ENCODE measurements around the gene SPDEF. TPM values are rescaled to one million over a fixed set of nuclear protein-coding genes. Genes with fewer than 3 reads are reported as not detected.

The SPDEF gene
- not detected in 2 replicates for total RNA-seq (2014; rRNA removed)
- polyA plus RNA-seq (2012), result 0.02 TPM

GRCh38 chr6:34556031-34556471 is at the start of gene SPDEF:
Gene SPDEF (minus strand): TSS chr6:34556329. CDS start chr6:34544455, 11,874 bp downstream.
- DNase-seq (ENCODE audit: low read depth), result no peak

DNA sequence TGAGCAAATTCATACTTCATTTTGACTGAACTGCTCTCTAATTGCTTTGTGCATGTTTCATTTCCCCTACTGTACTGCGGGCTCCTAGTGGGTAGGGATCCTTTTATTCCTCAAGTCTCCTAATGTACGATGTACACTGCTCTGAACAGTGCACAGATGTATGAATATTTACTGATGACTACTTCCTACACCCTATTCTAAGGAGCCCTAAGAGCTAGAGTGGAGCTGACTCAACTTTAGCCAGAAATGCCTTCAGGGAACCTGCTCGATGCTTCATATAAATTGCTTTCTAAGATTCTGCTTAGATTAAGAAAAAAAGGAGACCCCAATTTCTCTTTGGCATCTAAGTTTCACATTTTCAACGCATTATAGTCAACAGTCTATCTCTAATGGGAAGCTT is 47.6 kb upstream of the SPDEF start:
- DNase-seq (ENCODE audit: low read depth), result no peak

DNA sequence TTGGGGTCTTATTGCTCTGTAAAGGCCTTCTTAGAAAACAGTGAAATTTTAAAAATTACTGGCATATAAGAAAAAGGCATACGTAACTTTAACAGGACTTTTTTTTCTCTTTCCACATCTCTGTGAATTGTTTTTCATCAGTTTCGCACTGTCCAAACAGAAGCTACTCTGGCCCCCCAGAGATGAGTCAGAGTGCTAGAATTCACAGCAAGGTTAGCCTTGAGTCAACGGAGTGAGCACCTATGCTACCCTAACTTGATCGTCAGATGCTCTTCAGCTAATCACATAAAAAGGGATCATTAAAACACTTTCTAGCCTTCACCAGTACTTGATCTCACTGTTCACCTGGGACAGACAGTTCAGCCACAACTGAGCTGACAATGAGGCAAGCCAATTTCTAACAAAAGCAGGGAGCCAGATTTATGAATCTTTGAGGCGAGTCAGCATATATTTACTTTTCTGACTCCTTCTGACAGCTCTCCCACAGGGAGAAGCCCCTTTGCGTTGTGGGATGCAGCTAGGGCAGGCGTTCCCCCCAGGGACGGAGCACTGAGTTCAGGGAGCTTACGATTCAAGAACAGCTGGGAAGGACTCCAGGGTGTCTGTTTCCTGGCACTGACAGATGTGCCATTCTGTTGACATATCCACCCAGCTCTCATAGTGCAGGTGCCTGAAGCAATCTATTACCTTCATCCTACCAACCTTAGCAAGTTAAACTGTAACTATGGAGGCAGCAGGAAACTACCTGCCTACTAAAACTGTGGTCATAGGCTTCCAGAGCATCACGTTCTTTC is 46.4 kb upstream of the SPDEF start:
- DNase-seq (ENCODE audit: low read depth), result peak; percentile 19

- no peak for DNase-seq (ENCODE audit: low read depth)
Measured at GRCh38 chr6:34601706-34602105, 45.6 kb upstream of the SPDEF start.

DNA sequence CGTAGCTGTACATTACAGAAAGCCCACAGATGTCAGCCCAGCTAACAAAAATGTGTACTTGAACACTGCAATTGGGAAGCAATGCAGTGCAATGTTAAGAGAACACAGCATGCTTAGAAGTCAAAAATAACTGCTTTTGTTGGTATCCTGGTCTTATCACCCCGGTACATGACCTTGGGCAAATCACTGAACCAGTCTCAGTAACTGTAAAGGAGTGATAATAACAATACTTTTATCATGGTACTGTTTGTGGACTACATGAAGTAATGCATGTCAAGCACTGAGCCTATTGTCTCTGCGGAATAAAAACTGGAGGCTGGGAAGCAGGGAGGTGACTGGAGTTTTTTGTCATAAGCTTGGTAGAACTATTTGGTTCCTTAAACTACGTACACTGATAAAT is 44.7 kb upstream of the SPDEF start:
- DNase-seq (ENCODE audit: low read depth), result no peak

GRCh38 chr6:34600101-34600500 is 44.0 kb upstream of the SPDEF start:
- no peak for DNase-seq (ENCODE audit: low read depth)

- no peak for DNase-seq (ENCODE audit: low read depth)
Measured at GRCh38 chr6:34598712-34599111, 42.6 kb upstream of the SPDEF start.

- no peak for DNase-seq (ENCODE audit: low read depth)
Measured at GRCh38 chr6:34597605-34598353, 41.6 kb upstream of the SPDEF start.

DNA sequence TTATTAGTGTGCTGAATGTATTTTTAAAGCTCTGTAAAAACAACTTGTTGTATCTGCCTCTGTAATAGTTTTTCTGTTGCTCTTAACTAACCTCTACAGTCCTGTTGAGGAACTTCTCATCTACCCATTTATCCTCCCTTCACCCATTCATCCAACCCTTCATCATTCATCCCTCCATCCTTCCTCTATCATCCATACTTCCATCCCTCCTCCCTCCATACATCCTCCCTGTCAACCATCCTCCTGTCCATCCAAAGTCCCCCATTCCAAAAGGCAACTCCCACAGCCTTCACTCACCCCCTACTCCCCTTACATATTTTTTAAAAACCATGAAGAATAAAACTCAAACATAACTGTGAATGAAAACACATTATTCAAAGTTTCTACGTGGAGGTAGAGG is 40.7 kb upstream of the SPDEF start:
- DNase-seq (ENCODE audit: low read depth), result no peak

GRCh38 chr6:34595332-34596184 is 39.4 kb upstream of the SPDEF start:
- no peak for DNase-seq (ENCODE audit: low read depth)

DNA sequence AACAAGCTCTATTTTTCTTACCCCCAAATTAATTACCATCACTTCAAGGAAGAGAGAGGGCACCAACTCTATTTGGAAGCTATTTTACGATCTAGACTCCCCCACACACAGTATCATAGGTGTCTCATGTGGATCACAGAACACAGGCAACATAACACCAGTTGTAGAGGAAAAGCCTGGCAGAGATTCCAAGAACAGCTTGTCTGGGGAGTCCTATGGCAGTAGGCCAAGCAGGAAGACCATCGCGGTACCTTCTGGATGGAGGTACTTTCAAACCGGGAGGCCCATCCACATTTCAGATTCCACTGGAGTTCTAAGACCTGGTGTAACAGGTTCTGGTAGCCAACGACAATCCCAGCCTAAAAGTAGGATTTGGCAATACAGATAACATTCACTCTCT is 37.6 kb upstream of the SPDEF start:
- DNase-seq (ENCODE audit: low read depth), result no peak

DNA sequence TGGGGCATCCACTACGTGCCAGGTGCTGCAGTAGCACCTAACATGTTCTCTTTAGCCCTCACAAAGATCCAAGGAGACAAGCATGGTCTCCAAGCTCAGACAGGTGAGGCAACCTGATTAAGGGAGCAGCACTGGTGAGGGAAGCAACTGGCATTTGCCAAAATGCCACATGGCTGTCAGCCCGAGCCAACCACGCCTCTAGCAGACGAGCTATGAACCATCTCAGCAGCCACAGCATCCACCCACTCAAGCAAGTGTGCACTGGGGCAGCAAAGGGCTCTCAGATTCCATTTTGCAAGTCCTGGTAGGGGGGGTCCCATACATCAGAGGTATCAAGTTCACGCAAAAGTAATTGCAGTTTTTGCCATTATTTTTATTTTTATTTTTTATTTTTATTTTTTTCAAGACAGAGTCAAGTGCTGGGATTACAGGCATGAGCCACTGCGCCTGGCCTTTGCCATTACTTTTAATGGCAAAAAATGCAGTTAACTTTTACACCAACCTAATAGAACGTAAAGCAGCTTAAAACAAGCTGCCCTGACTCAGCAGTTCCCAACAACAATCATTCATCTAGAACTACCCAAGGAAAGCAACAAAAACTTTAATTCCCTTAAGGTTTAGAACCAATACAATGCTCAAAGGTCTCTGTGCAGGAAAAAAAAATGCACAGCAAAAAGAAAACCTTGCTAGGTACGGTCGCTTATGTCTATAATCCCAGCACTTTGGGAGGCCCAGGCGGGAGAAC is 36.3 kb upstream of the SPDEF start:
- DNase-seq (ENCODE audit: low read depth), result no peak

DNA sequence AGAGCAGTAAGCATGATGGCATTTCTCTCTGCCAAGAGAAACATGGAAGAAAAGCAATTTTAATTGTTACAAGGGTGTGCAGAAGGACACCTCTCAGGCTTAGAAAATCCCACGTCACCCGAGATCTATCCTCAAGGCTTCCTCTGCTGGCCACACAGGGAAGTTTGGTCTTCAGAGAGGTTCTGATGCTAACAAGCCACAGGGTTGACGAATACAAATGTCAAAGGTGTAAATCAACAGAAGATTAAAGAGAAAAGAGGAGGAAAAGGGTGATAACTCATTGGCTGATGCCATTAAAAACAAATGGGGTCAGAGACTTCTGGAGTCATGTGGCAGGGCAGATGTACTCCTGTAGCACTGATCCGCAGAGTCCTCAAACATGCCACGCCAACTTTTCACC is 33.6 kb upstream of the SPDEF start:
- DNase-seq (ENCODE audit: low read depth), result no peak

DNA sequence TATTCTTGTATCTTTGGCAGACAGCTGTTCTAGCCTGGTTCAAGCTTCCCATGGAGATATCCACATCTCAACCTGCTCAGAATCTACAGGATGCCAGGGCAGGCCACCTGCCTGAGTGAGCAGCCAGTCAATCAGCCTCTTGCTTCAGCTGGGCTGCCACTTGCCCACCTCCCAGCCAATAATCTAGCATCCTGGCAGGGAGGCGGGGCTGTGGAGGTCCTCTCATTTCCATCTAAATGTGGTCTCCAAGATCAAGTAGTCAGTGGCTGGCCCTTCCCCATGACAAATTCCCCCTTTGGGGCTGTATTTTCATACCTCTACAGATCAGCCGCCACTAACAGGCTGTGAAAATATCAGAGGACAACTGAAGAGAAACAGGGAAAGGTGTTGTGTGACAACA is 33.0 kb upstream of the SPDEF start:
- no peak for DNase-seq (ENCODE audit: low read depth)

GRCh38 chr6:34587851-34588250 is 31.7 kb upstream of the SPDEF start:
- DNase-seq (ENCODE audit: low read depth), result no peak

GRCh38 chr6:34587325-34587724 is 31.2 kb upstream of the SPDEF start:
- no peak for DNase-seq (ENCODE audit: low read depth)

DNA sequence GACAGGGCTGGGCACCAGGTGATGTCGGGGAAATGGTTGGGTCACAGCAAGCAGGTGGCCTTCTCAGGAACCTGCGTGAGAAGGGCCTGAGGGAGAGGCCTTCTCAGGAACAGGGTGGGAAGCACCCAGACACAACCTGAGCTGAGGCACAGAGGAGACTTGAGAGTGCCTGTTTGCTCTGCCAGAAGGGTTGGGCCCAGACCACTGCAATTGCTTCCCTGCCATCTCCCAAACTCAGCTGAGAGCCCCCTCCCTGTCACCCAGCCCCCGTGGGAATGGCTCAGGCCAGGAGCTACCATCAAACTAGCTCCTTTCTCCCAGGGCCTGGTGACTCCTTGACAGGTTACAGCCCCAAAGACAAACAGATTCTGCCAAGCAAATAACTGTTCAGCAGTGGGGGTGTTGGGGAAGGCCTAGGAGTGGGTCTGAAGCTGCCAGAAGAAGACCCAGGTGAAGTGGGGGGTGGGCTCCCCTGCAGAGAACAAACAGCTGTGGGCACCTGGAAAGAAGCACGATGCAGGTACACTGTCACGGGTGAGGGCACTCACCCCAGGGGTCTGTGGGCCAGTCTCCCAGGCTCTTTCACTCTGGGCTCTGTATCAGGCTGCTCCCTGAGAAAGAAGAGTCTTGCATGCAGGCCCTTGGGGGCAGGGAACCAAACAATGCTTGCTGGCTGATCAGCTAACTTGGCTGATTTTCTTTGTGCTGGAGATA is 30.4 kb upstream of the SPDEF start:
- no peak for DNase-seq (ENCODE audit: low read depth)

DNA sequence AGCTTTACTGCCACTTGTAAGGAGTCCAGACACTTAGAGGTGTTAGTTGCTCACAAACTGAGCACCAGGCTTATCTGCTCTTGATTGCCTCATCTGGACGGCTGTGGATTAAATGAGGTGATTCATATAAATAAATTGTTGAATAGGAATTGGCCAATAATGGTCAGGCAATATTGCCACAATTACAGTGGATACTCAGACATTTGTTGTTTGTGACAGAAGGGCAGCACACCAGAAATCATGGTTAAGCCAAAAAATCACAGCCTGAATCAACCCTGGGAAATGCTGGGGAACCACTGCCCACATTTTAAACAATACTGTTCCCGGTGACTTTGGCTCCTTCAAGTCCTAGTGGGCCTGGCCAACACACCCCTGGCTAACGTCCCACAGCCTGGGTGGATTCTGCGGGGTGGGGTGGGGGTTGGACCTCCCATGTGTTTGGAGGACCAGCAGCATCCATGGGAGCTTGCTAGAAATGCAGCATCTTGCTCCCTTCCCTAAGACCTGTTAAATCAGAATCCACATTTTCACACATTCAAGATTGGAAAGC is 29.5 kb upstream of the SPDEF start:
- DNase-seq (ENCODE audit: low read depth), result peak; percentile 32

- DNase-seq (ENCODE audit: low read depth), result no peak
Measured at GRCh38 chr6:34585108-34585507, 29.0 kb upstream of the SPDEF start.

DNA sequence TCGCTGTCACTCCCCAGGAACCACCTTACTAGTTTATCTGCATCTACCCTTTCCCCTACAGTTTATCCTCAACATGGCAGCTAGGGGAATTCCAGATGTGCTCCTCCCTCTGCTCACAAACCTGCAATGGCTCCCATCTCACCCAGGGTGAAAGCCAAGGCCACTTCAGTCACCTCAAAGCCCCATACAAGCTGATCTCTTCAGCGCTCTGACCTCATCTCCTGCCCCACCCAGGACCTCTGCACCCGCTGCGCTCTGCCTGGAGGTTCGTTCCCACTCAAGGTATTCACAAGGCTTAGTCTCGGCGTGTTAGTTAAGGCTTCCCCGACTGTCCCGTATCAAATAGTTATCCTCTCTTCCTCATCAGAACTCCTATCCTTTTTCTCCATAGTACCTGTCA is 28.6 kb upstream of the SPDEF start:
- DNase-seq (ENCODE audit: low read depth), result no peak
